Keratinocyte (primary cell): ENCODE measurements around the gene CHN2. TPM values are rescaled to one million over a fixed set of nuclear protein-coding genes. Genes with fewer than 3 reads are reported as not detected.

Source experiments
- DNase-seq: peaks from one replicate; pipeline ENCODE4 v3.0.0-alpha.2; 2011; ENCODE audit warnings: low read depth, missing footprints, low spot score
- FAIRE-seq: peaks from 2 replicates; lab custom pipeline; 2011; peaks lifted over from hg19 to GRCh38; lab: Jason Lieb, UNC
- H2AFZ ChIP-seq: 2 replicates; pipeline ENCODE4 v1.6.0; 2012; ENCODE audit warnings: low read length, control low read depth, inconsistent platforms; ENCODE audit not compliant: control insufficient read depth
- H3K27ac ChIP-seq: 2 replicates; pipeline ENCODE4 v1.5.1; 2011; ENCODE audit warnings: low read length; ENCODE audit not compliant: control insufficient read depth, insufficient read depth
- H3K27me3 ChIP-seq: 3 replicates; pipeline ENCODE4 v1.6.0; 2011; ENCODE audit warnings: low read length; ENCODE audit not compliant: control insufficient read depth, insufficient read depth; ENCODE audit errors: extremely low read depth
- H3K36me3 ChIP-seq, 2 experiments: 2 replicates in 1 of 2; 3 replicates in 1 of 2; pipeline ENCODE4 v1.5.1; 2011; ENCODE audit warnings: low read length in 2 of 2, mild to moderate bottlenecking in 1 of 2; ENCODE audit not compliant: control insufficient read depth in 2 of 2, insufficient read depth in 2 of 2; ENCODE audit errors: extremely low read depth in 1 of 2
- H3K4me1 ChIP-seq: 3 replicates; pipeline ENCODE4 v1.5.1; 2011; ENCODE audit warnings: low read length; ENCODE audit not compliant: control insufficient read depth, insufficient read depth; ENCODE audit errors: extremely low read depth
- H3K4me2 ChIP-seq: 3 replicates; pipeline ENCODE4 v1.6.0; 2011; ENCODE audit warnings: low read depth, low read length; ENCODE audit not compliant: control insufficient read depth, insufficient read depth; ENCODE audit errors: extremely low read depth
- H3K4me3 ChIP-seq, 3 experiments: fragments of 200-600 bp in 1 of 3; sonication (generic) in 1 of 3; 2 replicates in 2 of 3; 3 replicates in 1 of 3; pipeline ENCODE4 v1.5.1; 2011 to 2016; ENCODE audit warnings: low read length in 3 of 3, mild to moderate bottlenecking in 3 of 3, control low read depth in 2 of 3, inconsistent platforms in 1 of 3, low read depth in 1 of 3, mixed read lengths in 1 of 3, mixed run types in 1 of 3, moderate library complexity in 1 of 3; ENCODE audit not compliant: control insufficient read depth in 2 of 3, insufficient read depth in 2 of 3; ENCODE audit errors: extremely low read depth in 1 of 3
- H3K79me2 ChIP-seq: 2 replicates; pipeline ENCODE4 v1.6.0; 2012; ENCODE audit warnings: low read length; ENCODE audit not compliant: control insufficient read depth, insufficient read depth
- H3K9ac ChIP-seq: 3 replicates; pipeline ENCODE4 v1.6.0; 2011; ENCODE audit warnings: low read length; ENCODE audit not compliant: control insufficient read depth, insufficient read depth; ENCODE audit errors: extremely low read depth
- H3K9me1 ChIP-seq: 3 replicates; pipeline ENCODE4 v1.6.0; 2011; ENCODE audit warnings: low read length; ENCODE audit not compliant: control insufficient read depth, insufficient read depth; ENCODE audit errors: extremely low read depth
- H3K9me3 ChIP-seq: 2 replicates; pipeline ENCODE4 v1.5.1; 2012; ENCODE audit warnings: low read depth, low read length; ENCODE audit not compliant: control insufficient read depth
- H4K20me1 ChIP-seq: 3 replicates; pipeline ENCODE4 v1.6.0; 2011; ENCODE audit warnings: low read length; ENCODE audit not compliant: control insufficient read depth, insufficient read depth; ENCODE audit errors: extremely low read depth
- EZH2 ChIP-seq: IDR thresholded peaks from one replicate; pipeline ENCODE4 v1.6.1; 2012; ENCODE audit warnings: inconsistent platforms, mild to moderate bottlenecking, low read length, moderate library complexity
- dilution Hi-C: fragments of 300-500 bp; cut with MboI; formaldehyde crosslinking; loops from one replicate; pipeline ENCODE4 v1.7.0; 2020; ENCODE audit warnings: low sequenced_read_pairs; ENCODE audit not compliant: extremely low pct_ligation_motif_present
- polyA plus RNA-seq, 5 experiments: library from polyadenylated mRNA; depleted of rRNA in 3 of 5; stranded (reverse) in 3 of 5; stranded (forward) in 1 of 5; unstranded in 1 of 5; fragments of >200 nt; gene quantifications; 1 replicate in 1 of 5; 2 replicates in 3 of 5; 3 replicates in 1 of 5; pipeline versions ENCODE4 v1.2.1 to v1.2.3, GENCODE V29; 2011 to 2012; ENCODE audit warnings: missing spikeins in 2 of 5, low read depth in 1 of 5, low replicate concordance in 1 of 5
- TF ChIP-seq, protein P1 (sequence below), 3 experiments: IDR thresholded peaks in 1 of 3; conservative IDR thresholded peaks in 1 of 3; optimal IDR thresholded peaks in 1 of 3; 2 replicates in 2 of 3; 3 replicates in 1 of 3; pipeline versions ENCODE3 to v1.5.1; 2011; ENCODE audit warnings: low read length in 3 of 3, mild to moderate bottlenecking in 3 of 3, moderate library complexity in 2 of 3, control low read depth in 1 of 3, inconsistent platforms in 1 of 3; ENCODE audit not compliant: insufficient read depth in 2 of 3; ENCODE audit errors: extremely low read depth in 1 of 3

Gene CHN2
- polyA plus RNA-seq, 1 donor (not counting 4 experiments of a cell fraction or from before 2014, with no cell fraction given), result 1.8 TPM

DNA sequence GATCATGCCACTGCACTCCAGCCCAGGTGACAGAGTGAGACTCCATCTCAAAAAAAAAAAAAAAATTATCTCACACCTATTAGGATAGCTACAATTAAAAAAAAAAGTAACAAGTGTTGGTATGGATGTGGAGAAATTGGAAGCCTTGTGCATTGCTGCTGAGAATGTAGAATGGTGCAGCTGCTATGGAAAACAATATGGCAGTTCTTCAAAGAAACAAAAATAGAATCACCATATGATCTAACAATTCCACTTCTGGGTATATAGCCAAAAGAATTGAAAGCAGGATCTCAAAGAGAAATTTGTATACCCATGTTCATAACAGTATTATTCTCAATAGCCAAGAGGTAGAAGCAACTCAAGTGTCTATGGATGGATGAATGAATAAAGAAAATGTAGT is 225.4 kb downstream of the CHN2 start:
- no peaks in the 10 kb centered on the region for H3K9me1 ChIP-seq
- H3K27ac ChIP-seq, result no peak overlapping the region
- no peak for TF ChIP-seq EZH2
- TF ChIP-seq, protein P1, sequence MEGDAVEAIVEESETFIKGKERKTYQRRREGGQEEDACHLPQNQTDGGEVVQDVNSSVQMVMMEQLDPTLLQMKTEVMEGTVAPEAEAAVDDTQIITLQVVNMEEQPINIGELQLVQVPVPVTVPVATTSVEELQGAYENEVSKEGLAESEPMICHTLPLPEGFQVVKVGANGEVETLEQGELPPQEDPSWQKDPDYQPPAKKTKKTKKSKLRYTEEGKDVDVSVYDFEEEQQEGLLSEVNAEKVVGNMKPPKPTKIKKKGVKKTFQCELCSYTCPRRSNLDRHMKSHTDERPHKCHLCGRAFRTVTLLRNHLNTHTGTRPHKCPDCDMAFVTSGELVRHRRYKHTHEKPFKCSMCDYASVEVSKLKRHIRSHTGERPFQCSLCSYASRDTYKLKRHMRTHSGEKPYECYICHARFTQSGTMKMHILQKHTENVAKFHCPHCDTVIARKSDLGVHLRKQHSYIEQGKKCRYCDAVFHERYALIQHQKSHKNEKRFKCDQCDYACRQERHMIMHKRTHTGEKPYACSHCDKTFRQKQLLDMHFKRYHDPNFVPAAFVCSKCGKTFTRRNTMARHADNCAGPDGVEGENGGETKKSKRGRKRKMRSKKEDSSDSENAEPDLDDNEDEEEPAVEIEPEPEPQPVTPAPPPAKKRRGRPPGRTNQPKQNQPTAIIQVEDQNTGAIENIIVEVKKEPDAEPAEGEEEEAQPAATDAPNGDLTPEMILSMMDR (optimal IDR thresholded peaks at IDR 0.05 in 1 of 3, IDR thresholded peaks at IDR 0.05 in 1 of 3, conservative IDR thresholded peaks at IDR 0.05 in 1 of 3; ENCODE audit: extremely low read depth in 1 of 3, insufficient read depth in 2 of 3, low read length in 3 of 3), result no peak
- no peaks in the 10 kb centered on the region for H3K79me2 ChIP-seq
- no peaks in the 10 kb centered on the region for H3K36me3 ChIP-seq
- no peaks in the 10 kb centered on the region for H3K9me3 ChIP-seq
- H3K4me3 ChIP-seq, result no peak overlapping the region
- no peak for DNase-seq
- FAIRE-seq, result no peak
- no peak overlapping the region for H3K9ac ChIP-seq
- no peak overlapping the region for H2AFZ ChIP-seq
- H3K4me1 ChIP-seq, result no peaks in the 10 kb centered on the region
- no peaks in the 10 kb centered on the region for H4K20me1 ChIP-seq
- H3K27me3 ChIP-seq, result no peaks in the 10 kb centered on the region
- dilution Hi-C loops, result no loop called here
- H3K4me2 ChIP-seq, result no peak overlapping the region

DNA sequence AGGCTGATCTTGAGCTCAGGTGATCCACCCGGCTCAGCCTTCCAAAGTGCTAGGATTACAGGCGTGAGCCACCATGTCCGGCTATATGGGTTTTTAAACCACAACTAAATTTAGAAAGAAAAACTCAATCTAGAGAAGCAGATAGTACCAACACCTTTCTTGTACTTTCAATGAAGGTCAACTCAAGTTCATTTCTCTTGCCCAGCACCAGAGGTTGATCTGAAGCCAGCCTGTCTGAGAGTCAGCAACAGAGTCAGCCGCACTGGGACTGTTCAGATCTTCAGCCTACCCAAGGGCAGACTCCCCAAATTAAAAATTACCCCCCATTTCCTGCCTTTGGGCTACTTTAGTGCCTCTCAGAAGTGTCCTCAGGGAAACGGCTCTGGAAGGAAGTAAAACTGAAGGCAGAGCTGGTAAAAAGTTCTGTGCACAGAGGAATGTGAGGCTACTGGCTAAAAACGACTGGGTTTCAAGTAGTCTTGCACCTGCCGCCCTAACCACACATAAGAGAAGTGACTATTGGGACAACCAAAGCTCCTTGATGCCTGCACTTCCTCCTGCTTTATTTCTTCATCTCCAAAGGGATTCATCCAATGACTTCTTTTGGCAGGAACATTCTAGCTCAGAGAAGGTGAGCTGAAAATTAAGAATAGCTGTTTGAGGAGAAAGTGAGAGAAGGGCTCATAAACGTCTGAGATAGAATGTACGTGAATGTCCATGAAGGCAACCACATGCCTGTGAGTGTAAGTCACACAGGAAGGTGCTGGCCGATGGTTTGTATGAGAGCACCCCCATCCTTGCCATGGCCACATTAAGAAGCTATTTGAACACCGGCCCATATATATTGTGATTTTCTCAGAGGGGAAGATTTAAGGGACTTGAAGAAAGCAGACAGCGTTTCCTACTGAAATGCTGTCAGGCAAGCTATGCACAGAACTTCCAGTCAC is 226.7 kb downstream of the CHN2 start:
- H4K20me1 ChIP-seq, result no peaks in the 10 kb centered on the region
- no peaks in the 10 kb centered on the region for H3K27me3 ChIP-seq
- no peak overlapping the region for H3K9ac ChIP-seq
- no peaks in the 10 kb centered on the region for H3K36me3 ChIP-seq
- FAIRE-seq, result no peak
- no peak overlapping the region for H3K4me3 ChIP-seq
- dilution Hi-C loops, result no loop called here
- no peak for DNase-seq
- no peaks in the 10 kb centered on the region for H3K9me1 ChIP-seq
- no peak overlapping the region for H3K27ac ChIP-seq
- TF ChIP-seq EZH2, result no peak
- TF ChIP-seq, protein P1 (optimal IDR thresholded peaks at IDR 0.05 in 1 of 3, IDR thresholded peaks at IDR 0.05 in 1 of 3, conservative IDR thresholded peaks at IDR 0.05 in 1 of 3; ENCODE audit: extremely low read depth in 1 of 3, insufficient read depth in 2 of 3, low read length in 3 of 3), result no peak
- no peaks in the 10 kb centered on the region for H3K79me2 ChIP-seq
- H3K4me2 ChIP-seq, result no peak overlapping the region
- no peaks in the 10 kb centered on the region for H3K4me1 ChIP-seq
- H3K9me3 ChIP-seq, result no peaks in the 10 kb centered on the region
- no peak overlapping the region for H2AFZ ChIP-seq
